Measurements from ENCODE around the gene RS1. TPM values are rescaled to one million over a fixed set of nuclear protein-coding genes. Genes with fewer than 3 reads are reported as not detected.

Gene RS1
- total RNA-seq, 4 donors from 2014 or later: not detected

DNA sequence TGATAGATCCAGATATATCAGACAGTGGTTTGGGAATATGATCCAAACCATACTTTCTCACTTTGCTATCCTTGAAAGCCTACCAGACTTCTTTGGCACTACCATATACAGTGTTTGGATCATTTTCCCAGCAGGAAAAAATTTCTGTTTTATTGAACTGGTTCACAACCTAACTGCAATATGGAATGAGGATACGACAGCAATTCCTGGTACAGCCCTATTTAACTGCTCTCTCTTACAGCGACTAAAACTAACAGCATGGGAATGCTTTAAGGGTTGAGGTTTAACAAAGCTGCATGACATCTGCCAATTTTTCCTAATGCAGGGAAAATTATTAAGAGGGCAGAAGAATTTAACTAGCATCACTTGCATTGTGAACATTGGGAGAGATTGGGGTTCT is 47.3 kb downstream of the RS1 start:
- DNase-seq: no peak
- H3K4me1 ChIP-seq: no peaks in the 10 kb centered on the region
- H3K4me3 ChIP-seq: no peak overlapping the region
- no peak overlapping the region for H3K27ac ChIP-seq
- H3K36me3 ChIP-seq: peaks cover 0 to 25% (median 0%) of the 10 kb centered on the region in 3 donors
- no peaks in the 10 kb centered on the region for H3K9me3 ChIP-seq
- 83 to 89% methylated on average over 2 of the region's 2 CpGs for WGBS, 2 donors
- intact Hi-C loops (cut with DNase I): no loop called here
- no peaks in the 10 kb centered on the region for H3K27me3 ChIP-seq
- no peak for TF ChIP-seq POLR2A (IDR thresholded peaks at IDR 0.05)
- TF ChIP-seq, protein P1, sequence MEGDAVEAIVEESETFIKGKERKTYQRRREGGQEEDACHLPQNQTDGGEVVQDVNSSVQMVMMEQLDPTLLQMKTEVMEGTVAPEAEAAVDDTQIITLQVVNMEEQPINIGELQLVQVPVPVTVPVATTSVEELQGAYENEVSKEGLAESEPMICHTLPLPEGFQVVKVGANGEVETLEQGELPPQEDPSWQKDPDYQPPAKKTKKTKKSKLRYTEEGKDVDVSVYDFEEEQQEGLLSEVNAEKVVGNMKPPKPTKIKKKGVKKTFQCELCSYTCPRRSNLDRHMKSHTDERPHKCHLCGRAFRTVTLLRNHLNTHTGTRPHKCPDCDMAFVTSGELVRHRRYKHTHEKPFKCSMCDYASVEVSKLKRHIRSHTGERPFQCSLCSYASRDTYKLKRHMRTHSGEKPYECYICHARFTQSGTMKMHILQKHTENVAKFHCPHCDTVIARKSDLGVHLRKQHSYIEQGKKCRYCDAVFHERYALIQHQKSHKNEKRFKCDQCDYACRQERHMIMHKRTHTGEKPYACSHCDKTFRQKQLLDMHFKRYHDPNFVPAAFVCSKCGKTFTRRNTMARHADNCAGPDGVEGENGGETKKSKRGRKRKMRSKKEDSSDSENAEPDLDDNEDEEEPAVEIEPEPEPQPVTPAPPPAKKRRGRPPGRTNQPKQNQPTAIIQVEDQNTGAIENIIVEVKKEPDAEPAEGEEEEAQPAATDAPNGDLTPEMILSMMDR (IDR thresholded peaks at IDR 0.05): no peak

DNA sequence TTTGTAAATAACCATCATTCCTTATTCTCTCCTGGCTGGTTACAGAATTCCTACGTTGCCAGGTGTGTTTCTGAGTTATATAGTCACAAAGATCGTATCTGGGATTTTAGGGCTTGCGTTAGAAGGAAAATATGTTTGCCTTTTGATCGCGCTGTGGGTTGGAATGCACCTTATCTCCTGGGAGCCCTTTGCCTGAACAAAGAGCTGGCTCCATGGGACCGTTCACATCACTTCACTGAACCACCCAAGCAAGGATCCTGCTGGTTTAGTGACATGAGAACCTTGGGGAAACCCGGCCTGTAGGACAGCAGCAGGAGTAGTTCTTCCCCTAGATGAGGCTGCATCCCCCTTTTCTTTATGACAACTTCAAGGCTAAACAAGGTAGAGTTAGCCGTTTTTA is 51.6 kb downstream of the RS1 start:
- Histone ChIP-seq H3K9me3 (no peaks in the 10 kb centered on the region), H3K4me3 (no peak overlapping the region), H3K27me3 (no peaks in the 10 kb centered on the region), H3K27ac (no peak overlapping the region), H3K36me3 (peaks cover 0 to 12% (median 0%) of the 10 kb centered on the region in 3 donors), H3K4me1 (peaks cover 0 to 4% (median 0%) of the 10 kb centered on the region in 3 donors)
- intact Hi-C loops (cut with DNase I): no loop called here
- DNase-seq: no peak
- TF ChIP-seq, protein P1 (IDR thresholded peaks at IDR 0.05): no peak
- no peak for TF ChIP-seq POLR2A (IDR thresholded peaks at IDR 0.05)
- WGBS, 2 donors: 74 to 85% methylated on average over 5 to 8 of the region's 8 CpGs

DNA sequence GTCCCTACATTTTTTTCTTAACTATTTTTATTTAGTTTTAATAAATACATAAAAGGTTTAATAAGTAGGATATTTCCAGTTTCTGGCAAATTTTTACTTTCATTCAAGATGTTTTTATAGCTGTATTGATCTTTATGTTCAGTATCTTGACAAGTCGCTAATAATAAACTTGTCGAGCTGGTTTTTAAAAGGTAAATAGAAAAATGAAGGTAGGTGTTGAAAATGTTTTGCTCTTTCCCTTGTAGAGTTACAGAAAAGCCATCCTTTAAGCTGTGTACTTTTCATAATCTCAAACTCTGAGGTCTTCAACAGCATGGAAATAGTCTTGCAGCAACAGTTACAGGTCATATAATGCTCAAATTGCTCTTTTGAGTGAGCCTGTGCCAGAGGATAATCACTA is 52.6 kb downstream of the RS1 start:
- Histone ChIP-seq H3K36me3 (peaks cover 0 to 7% (median 0%) of the 10 kb centered on the region in 3 donors), H3K27me3 (no peaks in the 10 kb centered on the region), H3K4me1 (peaks cover 0 to 4% (median 0%) of the 10 kb centered on the region in 3 donors), H3K9me3 (no peaks in the 10 kb centered on the region), H3K27ac (no peak overlapping the region), H3K4me3 (no peak overlapping the region)
- intact Hi-C loops (cut with DNase I): no loop called here
- 53 to 75% methylated on average over 2 of the region's 2 CpGs for WGBS, 2 donors
- no peak for TF ChIP-seq POLR2A (IDR thresholded peaks at IDR 0.05)
- TF ChIP-seq, protein P1 (IDR thresholded peaks at IDR 0.05): no peak
- DNase-seq: no peak

DNA sequence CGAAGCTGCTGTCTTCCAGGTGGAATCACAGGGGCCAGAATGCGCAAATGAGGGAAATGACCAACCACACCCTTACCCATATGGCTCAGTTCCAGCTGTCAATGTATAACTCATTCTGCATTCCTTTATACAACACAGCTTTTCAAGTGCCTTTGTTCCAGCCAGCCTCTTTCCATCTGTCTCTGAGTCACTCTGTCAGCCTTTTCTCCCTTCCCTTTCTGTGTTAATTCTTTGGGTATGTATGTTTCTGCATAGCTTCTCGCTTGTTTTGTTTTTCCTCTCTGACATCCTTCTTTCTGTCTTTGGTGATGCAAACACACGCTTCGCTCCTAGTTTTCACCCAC is 54.5 kb downstream of the RS1 start:
- no peak for TF ChIP-seq POLR2A (IDR thresholded peaks at IDR 0.05)
- TF ChIP-seq, protein P1 (IDR thresholded peaks at IDR 0.05): no peak
- no peaks in the 10 kb centered on the region for H3K27me3 ChIP-seq
- no peaks in the 10 kb centered on the region for H3K9me3 ChIP-seq
- H3K4me3 ChIP-seq: no peak overlapping the region
- peaks cover 0 to 14% (median 0%) of the 10 kb centered on the region in 3 donors for H3K36me3 ChIP-seq
- no peak overlapping the region for H3K27ac ChIP-seq
- intact Hi-C loops (cut with DNase I): no loop called here
- peaks cover 0 to 4% (median 0%) of the 10 kb centered on the region in 3 donors for H3K4me1 ChIP-seq
- no peak for DNase-seq
- WGBS, 2 donors: 27 to 52% methylated on average over 5 of the region's 5 CpGs

DNA sequence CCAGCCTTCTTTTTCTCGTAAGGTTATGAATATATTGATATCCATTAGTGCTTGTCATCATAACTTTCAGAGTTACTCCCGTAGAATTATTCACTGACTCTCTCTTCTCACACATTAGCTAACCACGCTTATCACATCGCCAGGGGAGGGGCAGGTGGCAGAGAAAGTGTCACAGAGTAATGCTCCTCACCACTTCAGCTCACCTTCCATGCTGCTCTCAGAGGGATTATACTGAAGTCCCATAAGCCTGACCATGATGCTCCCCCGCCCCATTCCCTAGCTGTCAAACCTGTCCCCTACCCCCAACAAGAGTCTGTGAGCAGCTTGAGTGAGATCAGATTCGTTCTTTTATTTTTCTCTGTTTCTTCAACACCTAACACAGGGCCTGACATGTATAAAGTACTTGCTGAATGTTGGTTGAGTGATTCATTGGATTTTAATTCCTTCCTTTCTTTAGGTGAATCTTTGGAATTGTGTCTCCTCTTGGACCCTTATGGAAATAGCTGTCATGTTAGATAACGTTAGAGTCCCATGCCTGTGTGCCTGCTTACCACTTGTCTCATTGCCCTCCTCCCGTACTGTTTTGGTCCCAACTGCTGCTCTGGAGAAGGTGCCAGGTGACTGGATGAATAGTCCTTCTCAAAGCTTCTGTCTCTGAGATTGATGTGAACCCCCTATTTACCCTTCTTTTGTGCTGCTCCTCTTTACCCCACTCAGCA is 55.1 kb downstream of the RS1 start:
- no peaks in the 10 kb centered on the region for H3K27me3 ChIP-seq
- H3K4me3 ChIP-seq: no peak overlapping the region
- TF ChIP-seq POLR2A (IDR thresholded peaks at IDR 0.05): no peak
- TF ChIP-seq, protein P1 (IDR thresholded peaks at IDR 0.05): no peak
- intact Hi-C loops (cut with DNase I): no loop called here
- H3K4me1 ChIP-seq: peaks cover 0 to 4% (median 0%) of the 10 kb centered on the region in 3 donors
- WGBS, 2 donors: 57 to 66% methylated on average over 7 to 8 of the region's 8 CpGs
- H3K9me3 ChIP-seq: no peaks in the 10 kb centered on the region
- DNase-seq: no peak
- peaks cover 0 to 14% (median 0%) of the 10 kb centered on the region in 3 donors for H3K36me3 ChIP-seq
- H3K27ac ChIP-seq: no peak overlapping the region

Measured in esophagus squamous epithelium (tissue), 5 donors.